Parathyroid adenoma (tissue), 2 donors: ENCODE measurements around the gene SWI5.

ENCODE experiments used
- H2AFZ ChIP-seq: fragments of 300-600 bp; sonication (generic); one replicate; pipeline ENCODE4 v1.7.0; 2017; ENCODE audit warnings: antibody characterized with exemption, mild to moderate bottlenecking
- H3K27ac ChIP-seq: fragments of 300-600 bp; sonication (generic); one replicate; pipeline ENCODE4 v1.7.0; 2017
- H3K27me3 ChIP-seq: fragments of 300-600 bp; sonication (generic); one replicate; pipeline ENCODE4 v1.7.0; 2017; ENCODE audit warnings: low read length; ENCODE audit not compliant: control insufficient read depth, insufficient read depth
- H3K36me3 ChIP-seq: fragments of 300-600 bp; sonication (generic); one replicate; pipeline ENCODE4 v1.7.0; 2017; ENCODE audit warnings: low read length; ENCODE audit not compliant: control insufficient read depth, insufficient read depth
- H3K4me1 ChIP-seq: fragments of 300-600 bp; sonication (generic); one replicate; pipeline ENCODE4 v1.7.0; 2017; ENCODE audit warnings: control low read depth
- H3K4me2 ChIP-seq: fragments of 300-600 bp; sonication (generic); one replicate; pipeline ENCODE4 v1.7.0; 2017; ENCODE audit warnings: low read length
- H3K4me3 ChIP-seq: fragments of 300-600 bp; sonication (generic); one replicate; pipeline ENCODE4 v1.7.0; 2017; ENCODE audit warnings: low read depth, low read length
- H3K79me2 ChIP-seq: fragments of 300-600 bp; sonication (generic); one replicate; pipeline ENCODE4 v1.7.0; 2017; ENCODE audit warnings: control low read depth
- H3K9ac ChIP-seq: fragments of 300-600 bp; sonication (generic); one replicate; pipeline ENCODE4 v1.7.0; 2017; ENCODE audit warnings: mild to moderate bottlenecking
- H3K9me3 ChIP-seq: fragments of 300-600 bp; sonication (generic); one replicate; pipeline ENCODE4 v1.7.0; 2017; ENCODE audit warnings: low read length; ENCODE audit not compliant: control insufficient read depth
- TF ChIP-seq, protein P1 (sequence below): fragments of 300-600 bp; sonication (generic); IDR thresholded peaks from one replicate; pipeline ENCODE4 v1.7.0; 2017; ENCODE audit warnings: antibody characterized with exemption, mild to moderate bottlenecking
- donor health status: primary hyperparathyroidism.

SWI5 gene

DNA sequence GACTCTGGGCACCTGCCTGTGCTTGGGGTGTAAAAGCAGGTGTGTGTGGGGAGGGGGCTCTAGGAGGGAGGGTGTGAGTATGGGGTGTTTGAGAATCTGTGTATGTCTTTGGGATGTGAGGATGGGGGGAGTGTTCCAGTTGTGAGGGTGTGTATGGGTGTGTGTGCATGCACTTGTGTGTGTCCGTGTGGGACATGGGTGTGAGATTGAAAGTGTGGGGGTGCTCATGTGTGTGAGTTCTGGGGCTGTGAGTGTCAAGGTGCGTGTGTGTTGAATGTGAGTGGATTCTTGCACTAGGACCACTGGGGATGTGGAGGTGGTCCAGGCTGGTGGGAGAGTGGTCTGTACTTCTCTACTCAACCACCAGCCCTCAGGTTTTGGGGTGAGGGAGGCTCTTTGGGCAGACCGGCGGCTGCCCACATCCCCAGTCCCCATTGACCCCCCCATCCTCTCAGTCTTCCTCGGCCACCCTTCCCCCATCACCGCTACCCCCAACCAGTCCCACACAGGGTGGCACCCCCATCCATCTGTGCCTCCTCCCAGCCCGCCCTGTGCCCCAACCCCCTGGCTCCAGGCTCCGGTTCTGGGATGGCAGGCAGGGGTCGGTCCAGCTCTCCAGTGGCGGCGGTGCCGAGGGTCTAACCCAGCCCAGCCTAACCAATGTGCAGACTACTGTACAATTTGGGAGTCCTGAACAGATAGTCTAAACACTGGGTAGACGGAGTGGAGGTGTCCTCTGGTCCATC is 31.8 kb upstream of the SWI5 start:
- Histone ChIP-seq H3K9ac (no peak overlapping the region), H2AFZ (no peak overlapping the region), H3K36me3 (no peaks in the 10 kb centered on the region), H3K79me2 (no peaks in the 10 kb centered on the region), H3K4me3 (no peak overlapping the region), H3K9me3 (no peaks in the 10 kb centered on the region), H3K27me3 (no peaks in the 10 kb centered on the region), H3K27ac (no peak overlapping the region), H3K4me1 (no peaks in the 10 kb centered on the region), H3K4me2 (no peak overlapping the region)
- TF ChIP-seq, protein P1, sequence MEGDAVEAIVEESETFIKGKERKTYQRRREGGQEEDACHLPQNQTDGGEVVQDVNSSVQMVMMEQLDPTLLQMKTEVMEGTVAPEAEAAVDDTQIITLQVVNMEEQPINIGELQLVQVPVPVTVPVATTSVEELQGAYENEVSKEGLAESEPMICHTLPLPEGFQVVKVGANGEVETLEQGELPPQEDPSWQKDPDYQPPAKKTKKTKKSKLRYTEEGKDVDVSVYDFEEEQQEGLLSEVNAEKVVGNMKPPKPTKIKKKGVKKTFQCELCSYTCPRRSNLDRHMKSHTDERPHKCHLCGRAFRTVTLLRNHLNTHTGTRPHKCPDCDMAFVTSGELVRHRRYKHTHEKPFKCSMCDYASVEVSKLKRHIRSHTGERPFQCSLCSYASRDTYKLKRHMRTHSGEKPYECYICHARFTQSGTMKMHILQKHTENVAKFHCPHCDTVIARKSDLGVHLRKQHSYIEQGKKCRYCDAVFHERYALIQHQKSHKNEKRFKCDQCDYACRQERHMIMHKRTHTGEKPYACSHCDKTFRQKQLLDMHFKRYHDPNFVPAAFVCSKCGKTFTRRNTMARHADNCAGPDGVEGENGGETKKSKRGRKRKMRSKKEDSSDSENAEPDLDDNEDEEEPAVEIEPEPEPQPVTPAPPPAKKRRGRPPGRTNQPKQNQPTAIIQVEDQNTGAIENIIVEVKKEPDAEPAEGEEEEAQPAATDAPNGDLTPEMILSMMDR: no peak

DNA sequence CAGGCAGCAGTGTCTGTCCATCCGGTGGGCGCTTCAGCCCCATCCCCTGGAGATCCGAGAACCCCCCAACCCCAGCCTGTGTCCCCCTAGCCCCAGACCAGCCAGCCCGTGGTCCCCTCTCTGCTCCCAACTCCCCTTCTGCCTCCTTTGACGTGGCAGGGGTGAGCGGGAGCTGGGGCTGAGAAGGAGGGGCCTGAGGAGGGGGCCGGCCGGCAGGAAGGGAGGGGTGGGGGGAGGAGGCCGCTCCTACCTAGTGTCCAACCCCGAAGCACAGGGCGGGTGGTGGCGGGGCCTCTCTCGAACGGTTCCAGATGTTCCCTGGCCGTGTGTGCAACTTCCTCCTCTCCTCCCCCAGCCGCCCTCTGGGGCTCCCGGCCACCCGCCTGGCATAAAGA is 31.2 kb upstream of the SWI5 start:
- H3K4me2 ChIP-seq: no peak overlapping the region
- TF ChIP-seq, protein P1: no peak
- H3K9ac ChIP-seq: no peak overlapping the region
- H3K27ac ChIP-seq: no peak overlapping the region
- H3K36me3 ChIP-seq: no peaks in the 10 kb centered on the region
- no peak overlapping the region for H2AFZ ChIP-seq
- no peaks in the 10 kb centered on the region for H3K27me3 ChIP-seq
- no peaks in the 10 kb centered on the region for H3K9me3 ChIP-seq
- H3K4me3 ChIP-seq: no peak overlapping the region
- no peaks in the 10 kb centered on the region for H3K4me1 ChIP-seq
- no peaks in the 10 kb centered on the region for H3K79me2 ChIP-seq

DNA sequence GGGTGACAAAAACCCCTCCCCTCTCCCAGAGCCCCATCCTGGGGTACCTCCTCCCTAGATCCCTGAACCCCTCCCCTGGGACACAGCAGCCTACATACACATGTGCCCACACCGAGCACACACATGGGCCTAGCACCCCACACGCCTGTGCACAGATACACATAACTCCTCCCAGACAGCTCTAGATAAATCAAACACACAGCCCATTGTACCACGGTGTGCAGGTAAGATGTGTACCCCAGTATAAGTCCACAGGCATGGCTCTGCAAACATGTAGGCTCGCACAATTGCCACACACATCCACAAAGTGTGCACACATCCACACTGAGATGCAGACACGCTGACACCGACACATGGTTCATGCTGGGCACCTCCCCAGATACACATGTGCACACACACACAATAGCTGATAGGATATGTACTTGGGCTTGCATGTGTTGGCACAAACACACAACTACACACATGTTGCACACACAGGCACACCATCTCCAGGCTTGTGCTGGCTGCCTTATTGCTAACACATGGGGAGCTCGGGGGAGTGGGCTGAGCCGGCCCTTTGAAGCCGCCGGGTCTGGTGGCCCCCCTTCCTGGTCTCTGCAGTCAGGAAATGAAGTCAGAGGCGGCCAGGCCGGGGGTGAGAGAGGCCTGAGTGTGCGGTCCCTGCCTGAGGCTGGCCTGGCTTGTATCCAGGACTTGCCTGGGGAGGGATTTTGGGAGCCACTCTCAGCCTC is 30.5 kb upstream of the SWI5 start:
- no peaks in the 10 kb centered on the region for H3K36me3 ChIP-seq
- no peaks in the 10 kb centered on the region for H3K4me1 ChIP-seq
- no peak overlapping the region for H3K27ac ChIP-seq
- H3K4me3 ChIP-seq: no peak overlapping the region
- no peak overlapping the region for H3K4me2 ChIP-seq
- H3K9me3 ChIP-seq: no peaks in the 10 kb centered on the region
- no peaks in the 10 kb centered on the region for H3K79me2 ChIP-seq
- no peak overlapping the region for H2AFZ ChIP-seq
- H3K9ac ChIP-seq: no peak overlapping the region
- TF ChIP-seq, protein P1: no peak
- no peaks in the 10 kb centered on the region for H3K27me3 ChIP-seq

DNA sequence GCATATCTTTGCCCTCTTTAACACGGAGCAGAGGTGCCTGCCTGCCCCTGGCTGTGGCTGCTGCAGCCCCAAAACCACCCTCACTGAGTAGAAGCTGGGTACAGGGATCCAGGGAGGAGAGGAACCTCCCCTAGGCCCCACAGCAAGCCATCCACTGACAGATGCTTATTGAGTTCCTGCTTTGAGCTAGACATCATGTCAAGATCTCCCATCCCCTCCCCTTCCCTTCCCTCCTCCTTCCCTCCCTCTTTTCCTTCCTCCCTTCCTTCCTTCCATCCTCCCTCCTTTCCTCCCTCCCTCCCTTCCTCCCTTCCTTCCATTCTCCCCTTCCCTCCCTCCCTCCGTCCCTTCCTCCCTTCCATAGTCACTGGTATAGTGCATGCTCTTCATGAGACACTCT is 29.6 kb upstream of the SWI5 start:
- H3K27me3 ChIP-seq: no peaks in the 10 kb centered on the region
- H3K4me1 ChIP-seq: no peaks in the 10 kb centered on the region
- no peak overlapping the region for H3K4me3 ChIP-seq
- no peak overlapping the region for H3K4me2 ChIP-seq
- H3K36me3 ChIP-seq: no peaks in the 10 kb centered on the region
- TF ChIP-seq, protein P1: no peak
- no peaks in the 10 kb centered on the region for H3K79me2 ChIP-seq
- no peak overlapping the region for H3K27ac ChIP-seq
- H3K9me3 ChIP-seq: no peaks in the 10 kb centered on the region
- H2AFZ ChIP-seq: no peak overlapping the region
- H3K9ac ChIP-seq: no peak overlapping the region
